ENCODE measurements around the gene IL20RA. TPM values are rescaled to one million over a fixed set of nuclear protein-coding genes. Genes with fewer than 3 reads are reported as not detected.
"Not testable (repeated sequence)": the region's sequence is repeated elsewhere in the genome, so short reads cannot be mapped to it uniquely, and the experiment has no call there.

Gene IL20RA
- total RNA-seq, 6 experiments from 2014 or later: not detected

DNA sequence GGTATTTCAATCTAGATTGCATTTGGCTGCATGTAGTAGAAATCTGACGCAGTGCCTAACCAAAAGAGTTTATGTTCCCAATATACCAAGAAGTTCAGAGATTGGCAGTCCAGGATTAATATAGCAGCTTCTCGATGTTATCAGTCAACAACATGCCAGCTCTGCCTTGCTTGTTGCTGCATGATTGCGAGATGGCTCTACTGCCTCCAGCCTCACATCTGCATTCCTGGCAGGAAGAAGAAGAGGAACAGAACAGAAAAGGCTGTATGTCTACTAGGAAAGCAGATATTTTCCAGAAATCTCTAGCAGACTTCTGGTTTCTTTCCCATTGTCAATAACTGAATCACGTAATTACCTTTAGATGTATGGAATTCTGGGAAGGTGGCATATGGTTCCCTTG, 61.8 kb downstream of the IL20RA start:
- Mint-ChIP-seq H3K4me1 (ENCODE audit: low read depth) (no peaks in the 10 kb centered on the region), H3K27me3 (ENCODE audit: insufficient read depth) (peaks cover 21% of the 10 kb centered on the region), H3K36me3 (ENCODE audit: low read depth) (no peaks in the 10 kb centered on the region), H3K27ac (no peak overlapping the region), H3K9me3 (no peaks in the 10 kb centered on the region), H3K4me3 (no peak overlapping the region)
- TF ChIP-seq, protein P1, sequence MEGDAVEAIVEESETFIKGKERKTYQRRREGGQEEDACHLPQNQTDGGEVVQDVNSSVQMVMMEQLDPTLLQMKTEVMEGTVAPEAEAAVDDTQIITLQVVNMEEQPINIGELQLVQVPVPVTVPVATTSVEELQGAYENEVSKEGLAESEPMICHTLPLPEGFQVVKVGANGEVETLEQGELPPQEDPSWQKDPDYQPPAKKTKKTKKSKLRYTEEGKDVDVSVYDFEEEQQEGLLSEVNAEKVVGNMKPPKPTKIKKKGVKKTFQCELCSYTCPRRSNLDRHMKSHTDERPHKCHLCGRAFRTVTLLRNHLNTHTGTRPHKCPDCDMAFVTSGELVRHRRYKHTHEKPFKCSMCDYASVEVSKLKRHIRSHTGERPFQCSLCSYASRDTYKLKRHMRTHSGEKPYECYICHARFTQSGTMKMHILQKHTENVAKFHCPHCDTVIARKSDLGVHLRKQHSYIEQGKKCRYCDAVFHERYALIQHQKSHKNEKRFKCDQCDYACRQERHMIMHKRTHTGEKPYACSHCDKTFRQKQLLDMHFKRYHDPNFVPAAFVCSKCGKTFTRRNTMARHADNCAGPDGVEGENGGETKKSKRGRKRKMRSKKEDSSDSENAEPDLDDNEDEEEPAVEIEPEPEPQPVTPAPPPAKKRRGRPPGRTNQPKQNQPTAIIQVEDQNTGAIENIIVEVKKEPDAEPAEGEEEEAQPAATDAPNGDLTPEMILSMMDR (IDR thresholded peaks at IDR 0.05): no peak
- DNase-seq: no peak

DNA sequence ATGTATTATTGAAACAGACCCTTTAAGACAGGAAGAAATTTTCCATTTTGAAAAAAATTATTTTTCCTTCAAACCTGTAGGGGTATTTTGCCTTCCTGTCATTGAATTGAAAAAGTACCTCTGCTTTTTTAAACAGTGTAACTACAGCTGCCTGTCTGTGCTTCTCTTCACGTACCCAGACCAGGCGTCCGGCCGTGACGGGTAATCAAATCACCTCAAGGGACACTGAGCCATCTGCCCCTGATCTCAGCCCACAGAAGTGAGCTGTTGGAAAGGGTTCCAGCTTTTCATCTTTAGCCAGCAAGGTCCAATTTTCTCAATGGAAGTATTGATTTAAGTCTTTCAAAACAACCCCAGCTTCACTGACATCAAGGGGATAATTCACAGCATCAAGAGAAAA, 64.7 kb downstream of the IL20RA start:
- H3K27me3 Mint-ChIP-seq (ENCODE audit: insufficient read depth): peaks cover 15% of the 10 kb centered on the region
- H3K36me3 Mint-ChIP-seq (ENCODE audit: low read depth): no peaks in the 10 kb centered on the region
- no peak overlapping the region for H3K4me3 Mint-ChIP-seq
- no peaks in the 10 kb centered on the region for H3K4me1 Mint-ChIP-seq (ENCODE audit: low read depth)
- no peak for DNase-seq
- TF ChIP-seq, protein P1 (IDR thresholded peaks at IDR 0.05): no peak
- H3K27ac Mint-ChIP-seq: no peak overlapping the region
- H3K9me3 Mint-ChIP-seq: no peaks in the 10 kb centered on the region

DNA sequence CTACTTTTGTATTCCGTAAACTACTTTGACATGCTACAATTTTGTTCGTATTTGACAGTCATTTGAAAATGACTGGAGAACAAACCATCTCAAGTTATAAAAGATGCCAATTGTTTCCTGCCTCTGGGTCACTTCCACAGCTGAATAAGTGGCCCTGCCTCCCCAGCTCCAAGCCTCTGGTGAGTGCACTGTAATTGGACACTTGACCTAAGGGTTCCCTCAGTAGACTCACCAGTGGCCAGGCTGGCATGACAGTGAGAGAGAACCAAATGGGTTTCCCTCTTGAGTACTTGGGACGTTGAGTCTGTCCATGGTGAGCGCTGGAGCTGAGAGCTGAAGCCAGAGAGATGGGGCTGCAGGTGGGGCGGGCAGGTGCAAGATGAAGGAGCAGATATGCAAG, 65.6 kb downstream of the IL20RA start:
- peaks cover 15% of the 10 kb centered on the region for H3K27me3 Mint-ChIP-seq (ENCODE audit: insufficient read depth)
- H3K27ac Mint-ChIP-seq: no peak overlapping the region
- no peaks in the 10 kb centered on the region for H3K9me3 Mint-ChIP-seq

DNA sequence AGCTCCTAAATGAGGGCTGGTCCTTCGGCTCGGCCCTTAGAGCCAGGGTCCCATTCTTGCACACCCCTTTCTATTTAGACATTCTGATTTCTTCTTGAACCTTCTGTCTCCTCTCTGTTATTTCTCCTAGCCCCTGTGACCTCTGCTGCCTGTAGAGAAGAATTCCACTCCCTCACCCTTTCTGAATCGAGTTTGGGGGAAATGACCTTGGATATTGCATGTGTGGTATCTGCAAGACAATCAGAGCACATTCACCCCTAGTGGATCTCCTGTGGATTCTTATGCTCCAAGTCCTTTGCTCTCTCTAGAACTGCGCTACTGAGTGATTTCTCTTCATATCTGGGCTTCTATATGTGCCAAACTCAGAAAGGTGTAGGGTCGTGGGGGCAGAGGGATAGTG, 67.7 kb downstream of the IL20RA start:
- no peak for DNase-seq
- TF ChIP-seq, protein P1 (IDR thresholded peaks at IDR 0.05): no peak
- Mint-ChIP-seq H3K27me3 (ENCODE audit: insufficient read depth) (peaks cover 9% of the 10 kb centered on the region; the same call in 1 of the 2 replicates), H3K4me1 (ENCODE audit: low read depth) (no peaks in the 10 kb centered on the region), H3K9me3 (no peaks in the 10 kb centered on the region), H3K4me3 (no peak overlapping the region), H3K36me3 (ENCODE audit: low read depth) (no peaks in the 10 kb centered on the region), H3K27ac (no peak overlapping the region)

More for the DNA sequence above, 65.6 kb downstream of the IL20RA start:
- no peak for DNase-seq
- TF ChIP-seq, protein P1 (IDR thresholded peaks at IDR 0.05): no peak
- no peaks in the 10 kb centered on the region for H3K36me3 Mint-ChIP-seq (ENCODE audit: low read depth)
- H3K4me1 Mint-ChIP-seq (ENCODE audit: low read depth): no peaks in the 10 kb centered on the region
- no peak overlapping the region for H3K4me3 Mint-ChIP-seq

DNA sequence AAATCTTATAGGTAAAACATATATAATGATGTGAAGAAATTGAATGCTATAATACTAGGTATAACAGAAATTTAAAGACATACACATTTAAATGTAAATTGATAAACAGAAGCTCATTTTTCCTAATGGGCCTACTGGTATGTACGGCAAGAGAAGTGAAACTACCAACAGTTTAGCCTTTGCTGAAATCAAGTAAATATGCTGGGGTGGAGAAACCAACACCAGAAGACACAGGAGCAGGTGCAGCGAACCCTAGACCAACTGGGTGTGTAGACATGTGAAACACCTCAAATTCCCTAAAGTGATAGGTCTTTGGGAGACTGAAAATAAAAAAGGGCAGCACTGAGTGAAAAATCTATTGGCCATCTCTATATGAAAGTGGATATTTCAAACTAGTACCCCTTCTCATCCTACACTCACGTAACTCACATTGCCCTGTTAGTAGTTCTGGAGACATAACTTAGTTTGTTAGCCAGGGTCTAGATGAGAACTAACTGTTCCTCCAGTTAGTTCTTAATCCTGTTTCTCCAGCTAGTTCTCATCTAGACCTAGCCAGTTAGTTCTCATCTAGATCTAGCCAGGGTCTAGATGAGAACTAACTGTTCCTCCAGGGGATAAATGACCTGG, 69.6 kb downstream of the IL20RA start:
- H3K27me3 Mint-ChIP-seq (ENCODE audit: insufficient read depth): peaks cover 6% of the 10 kb centered on the region
- no peaks in the 10 kb centered on the region for H3K36me3 Mint-ChIP-seq (ENCODE audit: low read depth)
- TF ChIP-seq, protein P1 (IDR thresholded peaks at IDR 0.05): no peak
- no peaks in the 10 kb centered on the region for H3K4me1 Mint-ChIP-seq (ENCODE audit: low read depth)
- H3K4me3 Mint-ChIP-seq: no peak overlapping the region
- H3K27ac Mint-ChIP-seq: no peak overlapping the region
- no peak for DNase-seq
- H3K9me3 Mint-ChIP-seq: no peaks in the 10 kb centered on the region

DNA sequence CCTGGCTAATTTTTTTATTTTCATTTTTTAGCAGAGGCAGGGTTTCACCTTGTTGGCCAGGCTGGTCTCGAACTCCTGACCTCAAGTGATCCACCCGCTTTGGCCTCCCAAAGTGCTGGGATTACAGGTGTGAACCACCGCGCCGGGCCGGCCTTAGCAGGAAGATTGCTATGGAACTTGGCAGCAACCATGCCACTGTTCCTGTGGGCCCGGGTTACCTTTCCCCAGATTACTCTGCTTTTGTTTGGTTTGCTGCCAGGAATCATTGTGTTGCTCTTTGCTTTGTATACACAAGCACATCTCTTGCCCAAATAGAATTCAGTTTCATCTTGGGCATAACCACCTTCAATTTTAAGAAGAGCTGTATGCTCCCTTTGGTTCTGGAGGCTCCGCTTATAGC, 71.0 kb downstream of the IL20RA start:
- not testable (repeated sequence) for H3K27me3 Mint-ChIP-seq (ENCODE audit: insufficient read depth); H3K36me3 Mint-ChIP-seq (ENCODE audit: low read depth); DNase-seq; H3K4me3 Mint-ChIP-seq; H3K9me3 Mint-ChIP-seq; H3K4me1 Mint-ChIP-seq (ENCODE audit: low read depth); H3K27ac Mint-ChIP-seq
